Neural progenitor cell (in vitro differentiated cells): ENCODE results near the gene SLC17A9. TPM values are rescaled to one million over a fixed set of nuclear protein-coding genes. Genes with fewer than 3 reads are reported as not detected.

ENCODE experiments used
- DNase-seq: peaks from one replicate; pipeline ENCODE4 v3.0.0-alpha.2; 2016; ENCODE audit warnings: low spot score
- H2AFZ ChIP-seq: fragments of 200-600 bp; sonication (generic); replicated peaks from 2 replicates; pipeline ENCODE4 v1.6.1; 2016; ENCODE audit warnings: antibody characterized with exemption
- H3F3A ChIP-seq: fragments of 200-600 bp; sonication (generic); 2 replicates; pipeline ENCODE4 v1.6.1; 2016; ENCODE audit warnings: antibody characterized with exemption, low read depth
- H3K27ac ChIP-seq: fragments of 200-600 bp; sonication (generic); 2 replicates; pipeline ENCODE4 v1.5.1; 2016; ENCODE audit warnings: mild to moderate bottlenecking
- H3K27me3 ChIP-seq: fragments of 200-600 bp; sonication (generic); 2 replicates; pipeline ENCODE4 v1.6.1; 2016; ENCODE audit warnings: mild to moderate bottlenecking, moderate library complexity
- H3K36me3 ChIP-seq: fragments of 200-600 bp; sonication (generic); 2 replicates; pipeline ENCODE4 v1.5.1; 2016
- H3K4me1 ChIP-seq: fragments of 200-600 bp; sonication (generic); 2 replicates; pipeline ENCODE4 v1.6.1; 2016; ENCODE audit warnings: mixed run types
- H3K4me2 ChIP-seq: fragments of 200-600 bp; sonication (generic); 2 replicates; pipeline ENCODE4 v1.6.1; 2016
- H3K4me3 ChIP-seq: fragments of 200-600 bp; sonication (generic); 2 replicates; pipeline ENCODE4 v1.5.1; 2016
- H3K79me2 ChIP-seq: fragments of 200-600 bp; sonication (generic); 2 replicates; pipeline ENCODE4 v1.6.1; 2016; ENCODE audit warnings: low read depth
- H3K9ac ChIP-seq: fragments of 200-600 bp; sonication (generic); 2 replicates; pipeline ENCODE4 v1.6.1; 2016
- H3K9me3 ChIP-seq: fragments of 200-600 bp; sonication (generic); 2 replicates; pipeline ENCODE4 v1.5.1; 2016; ENCODE audit warnings: low read depth
- H4K20me1 ChIP-seq: fragments of 200-600 bp; sonication (generic); 2 replicates; pipeline ENCODE4 v1.6.1; 2016; ENCODE audit warnings: low read depth
- H3K27ac Mint-ChIP-seq: 3 replicates; pipeline ENCODE4 v1.8.0; 2021; ENCODE audit warnings: mixed read lengths
- H3K27me3 Mint-ChIP-seq: 2 replicates; pipeline ENCODE4 v1.8.0; 2022; ENCODE audit warnings: low read depth, mild to moderate bottlenecking, inconsistent platforms, moderate library complexity, mixed read lengths; ENCODE audit not compliant: insufficient read depth
- H3K36me3 Mint-ChIP-seq: 3 replicates; pipeline ENCODE4 v1.8.0; 2021; ENCODE audit warnings: mixed read lengths
- H3K4me1 Mint-ChIP-seq: 3 replicates; pipeline ENCODE4 v1.8.0; 2021; ENCODE audit warnings: mixed read lengths
- H3K4me3 Mint-ChIP-seq: 3 replicates; pipeline ENCODE4 v1.8.0; 2021; ENCODE audit warnings: mild to moderate bottlenecking, moderate library complexity, mixed read lengths
- H3K9me3 Mint-ChIP-seq: 3 replicates; pipeline ENCODE4 v1.8.0; 2020; ENCODE audit warnings: mixed read lengths
- EZH2 ChIP-seq: fragments of 200-600 bp; sonication (generic); IDR thresholded peaks from 2 replicates; pipeline ENCODE4 v1.6.1; 2017; ENCODE audit warnings: antibody characterized with exemption, mild to moderate bottlenecking, moderate library complexity
- EZH2phosphoT487 ChIP-seq: fragments of 200-600 bp; sonication (generic); IDR thresholded peaks from 2 replicates; pipeline ENCODE4 v1.6.1; 2017; ENCODE audit warnings: antibody characterized with exemption
- total RNA-seq: library from RNA; depleted of rRNA; stranded (reverse); fragments of >200 nt; gene quantifications from 2 replicates; pipeline ENCODE4 v1.2.3, GENCODE V29; 2015; ENCODE audit warnings: low replicate concordance
- TF ChIP-seq, protein P1 (sequence below): fragments of 200-600 bp; sonication (generic); IDR thresholded peaks from 2 replicates; pipeline ENCODE4 v1.5.1; 2017; ENCODE audit warnings: antibody characterized with exemption, mild to moderate bottlenecking

Gene SLC17A9
- total RNA-seq, 1 donor from 2014 or later = 0.17 TPM

DNA sequence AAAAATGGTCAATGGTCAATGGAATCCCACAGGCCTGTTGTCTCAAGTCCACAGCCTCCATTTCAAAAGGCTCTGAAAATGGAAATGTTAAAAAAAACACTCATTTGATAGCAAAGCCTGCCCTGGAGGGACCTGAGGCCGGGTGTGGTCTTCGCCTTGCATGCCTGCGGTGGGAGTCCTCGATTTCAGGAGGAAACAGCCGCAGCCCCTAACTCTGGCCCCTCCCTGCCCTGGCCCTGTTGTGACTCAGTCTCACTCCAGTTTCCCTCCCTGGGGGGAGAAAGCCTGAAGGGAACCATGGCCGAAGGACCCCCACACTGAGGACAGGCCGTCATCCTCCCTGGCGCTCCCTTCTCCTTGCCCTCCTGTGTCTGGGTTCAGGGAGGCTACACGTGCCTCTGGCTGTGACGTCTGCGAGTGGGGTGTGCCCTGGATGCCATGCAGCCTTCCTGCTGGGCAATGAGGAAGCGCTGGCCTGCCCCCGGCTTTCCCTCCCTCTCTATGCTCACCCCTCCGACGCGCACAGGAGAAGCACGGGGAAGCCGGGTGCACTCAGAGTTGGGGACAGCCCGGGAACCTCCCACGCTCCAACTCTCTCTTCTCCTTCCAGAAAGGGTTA is 45.0 kb downstream of the SLC17A9 start:
- no peaks in the 10 kb centered on the region for H3K9me3 Mint-ChIP-seq
- H3K36me3 Mint-ChIP-seq = no peaks in the 10 kb centered on the region
- peaks cover 35% of the 10 kb centered on the region for H3K27me3 Mint-ChIP-seq
- H3K4me2 ChIP-seq = no peak overlapping the region
- H3K4me1 Mint-ChIP-seq = peaks cover 19% of the 10 kb centered on the region
- no peak overlapping the region for H3K9ac ChIP-seq
- H3K36me3 ChIP-seq = no peaks in the 10 kb centered on the region
- no peak overlapping the region for H2AFZ ChIP-seq
- H3K79me2 ChIP-seq = no peaks in the 10 kb centered on the region
- H3K4me1 ChIP-seq = peaks cover 10% of the 10 kb centered on the region
- TF ChIP-seq, protein P1, sequence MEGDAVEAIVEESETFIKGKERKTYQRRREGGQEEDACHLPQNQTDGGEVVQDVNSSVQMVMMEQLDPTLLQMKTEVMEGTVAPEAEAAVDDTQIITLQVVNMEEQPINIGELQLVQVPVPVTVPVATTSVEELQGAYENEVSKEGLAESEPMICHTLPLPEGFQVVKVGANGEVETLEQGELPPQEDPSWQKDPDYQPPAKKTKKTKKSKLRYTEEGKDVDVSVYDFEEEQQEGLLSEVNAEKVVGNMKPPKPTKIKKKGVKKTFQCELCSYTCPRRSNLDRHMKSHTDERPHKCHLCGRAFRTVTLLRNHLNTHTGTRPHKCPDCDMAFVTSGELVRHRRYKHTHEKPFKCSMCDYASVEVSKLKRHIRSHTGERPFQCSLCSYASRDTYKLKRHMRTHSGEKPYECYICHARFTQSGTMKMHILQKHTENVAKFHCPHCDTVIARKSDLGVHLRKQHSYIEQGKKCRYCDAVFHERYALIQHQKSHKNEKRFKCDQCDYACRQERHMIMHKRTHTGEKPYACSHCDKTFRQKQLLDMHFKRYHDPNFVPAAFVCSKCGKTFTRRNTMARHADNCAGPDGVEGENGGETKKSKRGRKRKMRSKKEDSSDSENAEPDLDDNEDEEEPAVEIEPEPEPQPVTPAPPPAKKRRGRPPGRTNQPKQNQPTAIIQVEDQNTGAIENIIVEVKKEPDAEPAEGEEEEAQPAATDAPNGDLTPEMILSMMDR = no peak
- no peaks in the 10 kb centered on the region for H4K20me1 ChIP-seq
- peaks cover 62% of the 10 kb centered on the region for H3K27me3 ChIP-seq
- no peak overlapping the region for H3K27ac Mint-ChIP-seq
- no peak for DNase-seq
- no peak overlapping the region for H3K4me3 ChIP-seq
- H3K4me3 Mint-ChIP-seq = no peak overlapping the region
- H3K27ac ChIP-seq = no peak overlapping the region
- no peaks in the 10 kb centered on the region for H3K9me3 ChIP-seq
- H3F3A ChIP-seq = peaks cover 9% of the 10 kb centered on the region

DNA sequence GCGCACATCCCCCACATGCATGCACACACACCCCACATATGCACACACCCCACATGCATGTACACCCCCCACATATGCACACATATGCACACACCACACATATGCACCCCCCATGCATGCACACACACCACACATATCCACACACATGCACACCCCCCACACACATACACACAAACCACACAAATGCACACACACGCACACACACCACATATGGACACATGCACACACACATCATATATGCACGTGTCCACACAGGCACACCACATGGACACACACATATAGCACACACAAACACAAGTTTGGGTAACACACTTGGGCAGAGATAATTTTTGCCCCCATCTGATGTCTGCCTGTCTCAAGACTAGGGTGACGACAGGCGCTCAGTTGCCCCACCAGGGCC is 45.9 kb downstream of the SLC17A9 start:
- Mint-ChIP-seq H3K4me3 (peak overlapping the region; percentile 7), H3K27me3 (peaks cover 44% of the 10 kb centered on the region), H3K27ac (peak overlapping the region; percentile 1), H3K36me3 (no peaks in the 10 kb centered on the region), H3K4me1 (peaks cover 19% of the 10 kb centered on the region), H3K9me3 (peaks cover 4% of the 10 kb centered on the region)
- no peaks in the 10 kb centered on the region for H3K36me3 ChIP-seq
- H3K27me3 ChIP-seq = peaks cover 72% of the 10 kb centered on the region
- no peak overlapping the region for H3K4me3 ChIP-seq
- H3K4me2 ChIP-seq = no peak overlapping the region
- no peak overlapping the region for H2AFZ ChIP-seq
- no peak overlapping the region for H3K9ac ChIP-seq
- DNase-seq = no peak
- no peak overlapping the region for H3K27ac ChIP-seq
- peaks cover 10% of the 10 kb centered on the region for H3K4me1 ChIP-seq
- H3K9me3 ChIP-seq = no peaks in the 10 kb centered on the region
- peaks cover 15% of the 10 kb centered on the region for H3F3A ChIP-seq
- TF ChIP-seq EZH2 = no peak
- TF ChIP-seq EZH2phosphoT487 = no peak
- TF ChIP-seq, protein P1 = no peak
- H4K20me1 ChIP-seq = peaks cover 5% of the 10 kb centered on the region
- no peaks in the 10 kb centered on the region for H3K79me2 ChIP-seq

DNA sequence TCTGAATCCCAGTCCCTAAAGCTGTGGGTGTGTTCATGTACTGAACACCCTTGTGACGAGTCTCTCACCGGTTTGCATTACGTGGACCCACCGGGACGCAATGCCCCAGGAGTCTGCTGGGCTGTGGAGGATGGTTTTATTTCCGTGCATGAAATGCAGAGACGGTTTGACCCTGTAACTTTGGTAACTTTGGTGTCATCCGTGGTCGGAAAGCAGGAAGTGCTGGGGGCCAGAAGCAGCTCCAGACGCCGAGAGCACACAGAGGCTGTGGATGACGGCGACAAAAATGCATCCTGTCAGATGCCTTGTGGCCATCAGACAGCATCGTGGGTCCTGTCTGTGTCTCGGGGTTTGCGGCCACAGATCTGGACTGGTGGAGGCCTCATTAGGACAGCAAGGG is 47.1 kb downstream of the SLC17A9 start:
- DNase-seq = no peak
- TF ChIP-seq, protein P1 = no peak
- TF ChIP-seq EZH2 (no peak), EZH2phosphoT487 (no peak)
- Mint-ChIP-seq H3K27ac (no peak overlapping the region), H3K27me3 (peaks cover 54% of the 10 kb centered on the region), H3K4me3 (no peak overlapping the region), H3K9me3 (peaks cover 4% of the 10 kb centered on the region), H3K36me3 (no peaks in the 10 kb centered on the region), H3K4me1 (peaks cover 20% of the 10 kb centered on the region)
- no peak overlapping the region for H3K9ac ChIP-seq
- peaks cover 15% of the 10 kb centered on the region for H4K20me1 ChIP-seq
- H3F3A ChIP-seq = peaks cover 15% of the 10 kb centered on the region
- H3K79me2 ChIP-seq = no peaks in the 10 kb centered on the region
- no peaks in the 10 kb centered on the region for H3K9me3 ChIP-seq
- H3K4me1 ChIP-seq = peaks cover 12% of the 10 kb centered on the region
- H3K4me3 ChIP-seq = no peak overlapping the region
- no peak overlapping the region for H2AFZ ChIP-seq
- H3K27ac ChIP-seq = no peak overlapping the region
- H3K4me2 ChIP-seq = no peak overlapping the region
- H3K36me3 ChIP-seq = no peaks in the 10 kb centered on the region
- H3K27me3 ChIP-seq = peaks cover 83% of the 10 kb centered on the region
